Transverse colon (tissue), 4 donors: ENCODE data around the gene EPM2A.

ENCODE experiments used
- EP300 ChIP-seq: sonication (generic); formaldehyde crosslinking; IDR thresholded peaks from one replicate; pipeline ENCODE4 v1.6.1; 2017; ENCODE audit warnings: antibody characterized with exemption, low read depth
- POLR2A ChIP-seq: fragments of 450-650 bp; IDR thresholded peaks from one replicate; pipeline ENCODE4 v1.6.1; 2016; ENCODE audit warnings: antibody characterized with exemption, mild to moderate bottlenecking, moderate library complexity
- POLR2AphosphoS5 ChIP-seq, 3 donors: sonication (generic); formaldehyde crosslinking; IDR thresholded peaks; one replicate each; pipeline ENCODE4 v1.6.1; 2016; ENCODE audit warnings: antibody characterized with exemption in 3 of 3
- TF ChIP-seq, protein P1 (sequence below), 5 experiments: fragments of 200-600 bp in 3 of 5; fragments of 450-650 bp in 2 of 5; sonication (generic) in 3 of 5; IDR thresholded peaks; 1 replicate in 2 of 5; 2 replicates in 3 of 5; pipeline ENCODE4 v1.5.1; 2016 to 2017; ENCODE audit warnings: antibody characterized with exemption in 5 of 5, inconsistent platforms in 3 of 5, mild to moderate bottlenecking in 2 of 5, moderate library complexity in 1 of 5

DNA sequence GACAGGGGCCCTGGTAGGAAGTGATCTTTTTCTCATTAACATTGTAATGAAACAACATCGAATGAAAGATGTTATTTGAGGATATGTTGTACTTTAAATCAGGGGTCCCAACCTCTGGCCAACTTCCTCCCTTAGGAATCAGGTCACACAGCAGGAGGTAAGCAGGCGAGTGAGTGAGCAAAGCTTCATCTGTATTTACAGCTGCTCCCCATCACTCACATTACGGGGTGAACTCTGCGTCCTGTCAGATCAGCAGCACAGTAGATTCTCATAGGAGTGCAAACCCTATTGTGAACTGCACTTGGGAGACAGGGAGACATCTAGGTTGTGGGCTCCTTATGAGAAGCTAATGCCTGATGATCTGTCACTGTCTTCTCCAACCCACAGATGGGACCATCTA is 19.9 kb downstream of the EPM2A start:
- TF ChIP-seq POLR2A (no peak), EP300 (no peak), POLR2AphosphoS5 (IDR thresholded peaks at IDR 0.05) (no peak)
- TF ChIP-seq, protein P1, sequence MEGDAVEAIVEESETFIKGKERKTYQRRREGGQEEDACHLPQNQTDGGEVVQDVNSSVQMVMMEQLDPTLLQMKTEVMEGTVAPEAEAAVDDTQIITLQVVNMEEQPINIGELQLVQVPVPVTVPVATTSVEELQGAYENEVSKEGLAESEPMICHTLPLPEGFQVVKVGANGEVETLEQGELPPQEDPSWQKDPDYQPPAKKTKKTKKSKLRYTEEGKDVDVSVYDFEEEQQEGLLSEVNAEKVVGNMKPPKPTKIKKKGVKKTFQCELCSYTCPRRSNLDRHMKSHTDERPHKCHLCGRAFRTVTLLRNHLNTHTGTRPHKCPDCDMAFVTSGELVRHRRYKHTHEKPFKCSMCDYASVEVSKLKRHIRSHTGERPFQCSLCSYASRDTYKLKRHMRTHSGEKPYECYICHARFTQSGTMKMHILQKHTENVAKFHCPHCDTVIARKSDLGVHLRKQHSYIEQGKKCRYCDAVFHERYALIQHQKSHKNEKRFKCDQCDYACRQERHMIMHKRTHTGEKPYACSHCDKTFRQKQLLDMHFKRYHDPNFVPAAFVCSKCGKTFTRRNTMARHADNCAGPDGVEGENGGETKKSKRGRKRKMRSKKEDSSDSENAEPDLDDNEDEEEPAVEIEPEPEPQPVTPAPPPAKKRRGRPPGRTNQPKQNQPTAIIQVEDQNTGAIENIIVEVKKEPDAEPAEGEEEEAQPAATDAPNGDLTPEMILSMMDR (IDR thresholded peaks at IDR 0.05) = no peak
